GM10248 (cell line): ENCODE results near the gene RNF20.

Experiments
- CTCF ChIA-PET: fragments of 300-600 bp; sonication (Branson Sonifier 250); formaldehyde crosslinking; extraction: SDS; loops from one replicate; lab custom pipeline; 2021; ENCODE audit warnings: antibody characterized with exemption; lab: Yijun Ruan, JAX
- POLR2A ChIA-PET: fragments of 350-650 bp; sonication (Branson Sonifier 250); formaldehyde crosslinking; extraction: SDS; loops from one replicate; lab custom pipeline; 2020; ENCODE audit warnings: antibody characterized with exemption; lab: Yijun Ruan, JAX
- DNase-seq: peaks from one replicate; pipeline ENCODE4 v3.0.0; 2012; ENCODE audit errors: extremely low spot score
- CTCF ChIP-seq: IDR thresholded peaks from 2 replicates; pipeline ENCODE4 v1.5.1; 2012; ENCODE audit warnings: mild to moderate bottlenecking, low read depth; ENCODE audit errors: extremely low read depth, missing control alignments, control extremely low read depth

RNF20 gene

DNA sequence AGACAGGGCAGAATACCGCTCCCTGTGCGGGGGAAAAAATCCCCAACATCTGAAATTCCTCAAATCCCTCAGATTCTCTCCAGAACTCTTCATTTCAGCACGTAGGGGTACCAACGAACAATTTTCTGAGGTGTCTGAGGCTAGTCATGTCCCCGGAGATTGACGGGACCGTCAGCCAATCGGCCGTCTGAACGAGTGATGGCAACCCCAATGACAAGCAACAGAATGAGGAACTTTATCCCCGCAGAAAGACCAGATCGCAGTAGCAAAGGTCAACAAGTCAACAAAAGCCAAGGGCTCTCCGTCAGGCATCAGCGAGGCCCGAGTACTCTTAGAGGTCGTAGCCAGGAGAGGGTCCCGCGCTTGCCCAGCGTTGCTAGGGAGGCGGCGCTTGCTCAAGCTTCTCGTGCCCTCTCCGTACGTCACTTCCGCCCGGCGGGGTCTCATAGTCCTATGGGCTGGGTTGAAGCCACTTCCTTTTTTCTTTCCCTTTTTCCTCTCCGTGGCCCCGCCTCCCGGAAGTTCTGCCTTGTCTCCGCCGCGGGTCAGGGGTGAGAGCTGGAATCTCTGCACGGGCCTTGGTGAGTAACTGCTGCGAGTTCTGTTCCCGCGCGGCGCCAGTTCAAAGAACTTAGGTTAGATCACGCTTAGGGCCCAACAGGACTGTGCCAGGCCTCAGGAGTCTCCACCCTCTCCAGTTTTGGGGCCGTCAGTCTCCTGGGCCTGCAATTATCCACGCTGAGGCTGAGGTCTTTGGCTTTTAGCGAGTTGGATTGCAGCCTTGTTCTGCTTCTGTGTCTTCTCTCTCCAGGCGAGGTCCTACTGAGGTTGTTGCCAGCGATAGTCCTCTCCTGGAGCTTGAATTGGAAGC lies at the start of gene RNF20:
Gene RNF20, plus strand, starts transcription at position 520 of the 871 bp plus-strand sequence. CDS start 1,571 bp downstream, outside the sequence.
- ChIA-PET POLR2A (no interaction called here), CTCF (interaction anchor here (0.6 to 2.5 kb wide), 6 partner anchors 11 to 85 kb away, joined by 3 to 16 read pairs (median 4); no protein-coding TSS in a partner anchor)
- no peak for TF ChIP-seq CTCF
- peak; percentile 94 for DNase-seq

GRCh38 chr9:101484046-101484445 lies 49.6 kb upstream of the RNF20 start:
- DNase-seq: no peak
- ChIA-PET POLR2A (no interaction called here), CTCF (interaction anchor here (1.8 kb wide), 1 partner anchor 10 kb away, joined by 4 read pairs; no protein-coding TSS in a partner anchor)
- TF ChIP-seq CTCF: no peak

GRCh38 chr9:101485924-101486692 lies 47.5 kb upstream of the RNF20 start:
- no peak for DNase-seq
- ChIA-PET CTCF (interaction anchor here (3.3 kb wide), 1 partner anchor 12 kb away, joined by 9 read pairs; no protein-coding TSS in a partner anchor), POLR2A (no interaction called here)
- TF ChIP-seq CTCF: no peak

DNA sequence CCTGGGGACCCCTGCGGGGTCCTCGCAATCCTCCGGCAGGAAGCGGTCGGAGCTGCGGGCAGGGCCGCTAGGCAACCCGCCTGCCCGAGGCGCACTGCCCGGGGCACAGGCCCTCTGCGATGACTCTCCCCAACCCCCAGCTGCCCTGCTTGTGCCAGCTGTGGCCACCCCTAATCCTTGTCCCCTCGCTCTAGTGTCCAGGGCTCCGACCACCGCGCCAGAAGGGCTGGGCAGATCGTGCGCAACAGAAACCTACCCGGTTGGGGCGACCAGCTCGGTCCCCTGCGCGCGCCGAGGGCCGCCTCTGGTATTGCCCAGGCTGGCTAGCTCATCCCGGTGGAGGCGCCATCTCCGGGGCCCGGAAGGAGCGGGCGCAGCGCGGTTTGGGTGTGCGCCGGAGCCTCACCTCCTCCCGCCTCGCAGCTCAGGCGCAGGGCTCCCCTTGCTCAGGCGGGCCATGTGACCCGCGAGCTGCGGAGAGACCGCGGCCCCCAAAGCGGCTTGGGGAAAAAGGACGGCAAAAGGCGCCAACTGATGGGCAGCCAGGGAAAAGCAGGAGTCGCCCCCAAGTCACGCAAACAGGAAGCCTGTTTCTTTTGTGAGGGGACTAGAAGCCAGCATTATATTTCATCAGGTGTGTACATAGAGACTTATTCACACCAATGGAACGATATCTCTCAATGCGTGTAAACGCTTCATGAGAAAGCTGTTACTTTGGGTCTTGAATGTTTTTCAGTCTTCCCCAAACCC lies 46.8 kb upstream of the RNF20 start:
- CTCF ChIA-PET: interaction anchor here (1.3 to 3.3 kb wide), 2 partner anchors 9 to 13 kb away, joined by 3 to 9 read pairs; no protein-coding TSS in a partner anchor
- POLR2A ChIA-PET: no interaction called here
- no peak for TF ChIP-seq CTCF
- DNase-seq: no peak

- POLR2A ChIA-PET: no interaction called here
- no peak for DNase-seq
These were observed 46.2 kb upstream of the RNF20 start for GRCh38 chr9:101487443-101487840.

More at GRCh38 chr9:101487443-101487840, 46.2 kb upstream of the RNF20 start:
- no peak for TF ChIP-seq CTCF
- CTCF ChIA-PET: interaction anchor here (1.3 to 3.3 kb wide), 2 partner anchors 9 to 14 kb away, joined by 3 to 9 read pairs; no protein-coding TSS in a partner anchor
